Activated gamma-delta T cell treated with anti-CD3 and anti-CD28 coated beads, Interleukin-2, amount 50 U/mL, for 16 hours (primary cell): Measurements from ENCODE around the gene OR52D1.

Experiments
- DNase-seq: peaks from one replicate; pipeline ENCODE4 v3.0.0-alpha.2; 2020; ENCODE audit warnings: low read depth

OR52D1 gene

DNA sequence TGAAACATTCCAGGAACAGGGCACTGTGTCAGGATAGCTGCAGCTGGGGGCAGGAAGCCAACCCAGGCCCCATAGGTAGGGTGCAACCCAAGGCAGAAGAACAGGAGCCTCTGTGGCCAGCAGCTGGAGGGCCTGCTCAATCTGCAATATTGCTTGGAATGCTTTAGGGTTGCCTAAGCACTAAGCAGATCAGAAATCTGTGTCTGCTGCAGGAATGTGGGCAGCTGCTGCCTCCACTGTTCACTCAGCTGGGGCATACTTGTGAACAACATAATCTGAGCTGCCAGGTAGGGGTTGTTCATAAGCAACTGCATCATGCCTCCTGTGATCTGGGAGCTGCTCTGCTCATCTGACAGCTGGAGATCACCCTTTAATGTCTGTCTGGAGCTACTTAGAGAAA lies 26.4 kb downstream of the OR52D1 start:
- no peak for DNase-seq

DNA sequence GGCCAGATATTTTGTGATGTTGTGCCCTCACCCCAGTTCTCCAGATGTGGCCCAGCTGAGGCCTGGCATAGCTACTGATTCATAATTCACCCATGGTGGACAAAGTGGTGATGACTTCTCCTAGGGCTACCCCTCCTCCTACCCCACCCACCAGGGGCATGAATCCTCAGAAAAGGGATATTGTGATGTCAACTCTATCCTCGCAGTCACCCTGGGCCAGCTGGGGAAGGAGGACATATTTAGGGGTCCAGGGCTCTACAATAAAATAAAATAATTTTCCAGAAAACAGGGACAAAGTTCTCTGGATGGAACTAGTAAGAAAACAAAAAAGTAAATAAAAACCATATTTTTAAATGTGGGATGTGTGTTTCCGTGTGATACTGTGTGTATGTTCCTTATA lies 28.1 kb downstream of the OR52D1 start, which contains the start of gene UBQLNL:
Gene UBQLNL (minus strand): TSS at position 101 of the 400 bp plus-strand sequence. CDS start 258 bp downstream, outside the sequence.
- no peak for DNase-seq

- DNase-seq = no peak
These were observed 33.1 kb downstream of the OR52D1 start for GRCh38 chr11:5521540-5521939.

GRCh38 chr11:5522308-5522707 lies 33.8 kb downstream of the OR52D1 start:
- DNase-seq = no peak

GRCh38 chr11:5524756-5525155 lies 36.3 kb downstream of the OR52D1 start:
- DNase-seq = no peak

GRCh38 chr11:5527716-5528115 lies 39.2 kb downstream of the OR52D1 start:
- no peak for DNase-seq

DNA sequence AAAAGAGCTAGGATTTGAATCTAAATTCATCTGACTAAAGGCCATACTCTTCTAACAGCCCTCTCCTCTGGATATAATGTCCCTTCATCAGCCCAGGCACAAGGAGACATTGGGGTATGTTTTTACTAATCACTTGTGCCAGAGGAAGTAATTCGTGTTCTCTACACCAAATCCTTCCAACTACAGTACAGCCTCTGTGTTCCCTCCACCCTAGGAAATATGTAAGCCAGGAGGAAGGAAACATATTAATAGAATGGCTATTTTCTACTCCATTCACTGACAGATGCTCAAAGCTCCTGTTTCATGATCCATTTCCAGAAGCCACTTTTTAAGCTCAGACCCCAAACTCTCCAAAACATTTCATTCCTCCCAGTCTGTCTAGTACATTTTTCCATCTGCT lies 40.0 kb downstream of the OR52D1 start:
- no peak for DNase-seq

DNA sequence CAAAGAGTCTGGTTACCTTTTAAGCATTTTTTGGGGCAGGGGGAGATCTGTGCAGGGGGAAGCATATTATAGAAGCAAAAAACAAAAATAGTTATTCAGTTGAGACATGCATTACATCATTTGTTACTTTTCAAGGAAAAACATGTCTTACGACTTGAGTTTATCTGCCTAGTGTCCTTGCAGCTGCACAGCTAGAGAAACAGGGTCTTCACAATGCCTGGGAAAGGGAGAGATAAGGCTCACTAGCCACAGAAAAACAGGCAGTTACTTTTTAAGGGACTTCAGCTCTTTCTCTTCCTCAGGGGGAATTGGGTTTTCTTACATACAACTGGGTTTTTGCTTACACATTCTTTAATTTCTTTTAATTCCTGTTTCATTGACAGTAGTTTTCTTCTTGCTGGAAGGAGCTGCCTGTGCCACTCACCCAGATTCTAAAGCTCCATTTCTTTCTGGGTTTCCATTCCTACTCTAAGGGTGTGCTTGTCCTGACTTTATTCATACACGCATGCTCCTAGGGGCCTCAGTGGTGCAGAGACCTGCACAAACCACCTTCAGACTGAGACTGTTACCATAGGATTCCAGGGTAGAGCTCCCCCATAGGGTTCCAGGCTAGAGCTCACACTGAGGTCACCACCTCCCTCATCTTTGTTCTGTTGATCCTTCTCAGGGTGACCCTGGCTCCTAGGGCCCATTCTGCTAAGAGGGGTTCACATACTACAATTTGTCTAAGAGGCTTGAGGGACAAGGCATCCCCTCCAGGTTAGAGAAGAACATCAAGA lies 42.8 kb downstream of the OR52D1 start:
- DNase-seq = no peak

DNA sequence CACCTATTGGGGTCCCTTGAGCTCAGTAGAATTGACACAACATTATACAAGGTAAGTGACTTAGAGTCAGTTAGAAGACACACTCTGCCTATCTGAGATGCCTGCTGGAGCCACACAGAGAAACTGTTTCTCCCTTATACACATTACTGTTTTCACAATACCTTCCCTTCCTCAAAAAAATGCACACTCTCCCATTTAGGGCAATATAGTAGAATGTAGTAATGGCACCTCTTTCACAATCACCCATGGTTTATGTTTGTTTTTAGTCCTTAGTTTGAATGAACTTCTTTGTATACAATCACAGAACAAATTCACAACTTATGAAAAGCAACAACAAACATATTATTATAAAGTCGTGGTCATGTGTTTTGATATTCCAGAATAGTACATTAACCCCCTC lies 45.6 kb downstream of the OR52D1 start:
- no peak for DNase-seq

GRCh38 chr11:5536482-5536881 lies 48.0 kb downstream of the OR52D1 start:
- DNase-seq = no peak
